Measurements from ENCODE around the gene KIF23.

Gene KIF23

GRCh38 chr15:69497076-69497475, 82.9 kb downstream of the KIF23 start:
- no peaks in the 10 kb centered on the region for H3K9me3 ChIP-seq (ENCODE audit: insufficient read depth, low read length)
- no peak overlapping the region for H3K4me3 ChIP-seq (ENCODE audit: insufficient read depth, low read length, poor library complexity, severe bottlenecking)
- H4K20me1 ChIP-seq (ENCODE audit: low read depth, low read length): no peaks in the 10 kb centered on the region
- H3K4me2 ChIP-seq (ENCODE audit: low read depth, low read length, poor library complexity, severe bottlenecking): no peak overlapping the region
- H3K9me2 ChIP-seq (replicated peaks; ENCODE audit: insufficient read depth, low read length): no peaks in the 10 kb centered on the region
- H3K79me2 ChIP-seq (ENCODE audit: insufficient read depth, low read length): no peaks in the 10 kb centered on the region
- TF ChIP-seq EZH2phosphoT487 (conservative IDR thresholded peaks at IDR 0.05; ENCODE audit: low read length) (no peak), CTCF (IDR thresholded peaks at IDR 0.05; ENCODE audit: insufficient read depth, low read length, poor library complexity, severe bottlenecking) (no peak)
- no peak overlapping the region for H2AFZ ChIP-seq (ENCODE audit: low read depth, low read length, severe bottlenecking)
- no peaks in the 10 kb centered on the region for H3K27me3 ChIP-seq (ENCODE audit: low read length)
- no peaks in the 10 kb centered on the region for H3K36me3 ChIP-seq (ENCODE audit: low read length)
- H3K9ac ChIP-seq (ENCODE audit: low read length): no peak overlapping the region
- H3F3A ChIP-seq (ENCODE audit: insufficient read depth): no peaks in the 10 kb centered on the region
- no peak overlapping the region for H3K27ac ChIP-seq (ENCODE audit: low read depth, low read length)

GRCh38 chr15:69497667-69498066, 83.5 kb downstream of the KIF23 start:
- Histone ChIP-seq H3F3A (ENCODE audit: insufficient read depth) (no peaks in the 10 kb centered on the region), H3K9me3 (ENCODE audit: insufficient read depth, low read length) (no peaks in the 10 kb centered on the region), H3K9me2 (replicated peaks; ENCODE audit: insufficient read depth, low read length) (no peaks in the 10 kb centered on the region), H3K79me2 (ENCODE audit: insufficient read depth, low read length) (no peaks in the 10 kb centered on the region), H2AFZ (ENCODE audit: low read depth, low read length, severe bottlenecking) (no peak overlapping the region), H3K4me3 (ENCODE audit: insufficient read depth, low read length, poor library complexity, severe bottlenecking) (no peak overlapping the region), H3K9ac (ENCODE audit: low read length) (no peak overlapping the region), H3K36me3 (ENCODE audit: low read length) (no peaks in the 10 kb centered on the region), H3K27me3 (ENCODE audit: low read length) (no peaks in the 10 kb centered on the region), H4K20me1 (ENCODE audit: low read depth, low read length) (no peaks in the 10 kb centered on the region), H3K4me2 (ENCODE audit: low read depth, low read length, poor library complexity, severe bottlenecking) (no peak overlapping the region), H3K27ac (ENCODE audit: low read depth, low read length) (no peak overlapping the region)
- TF ChIP-seq EZH2phosphoT487 (conservative IDR thresholded peaks at IDR 0.05; ENCODE audit: low read length): no peak
- no peak for TF ChIP-seq CTCF (IDR thresholded peaks at IDR 0.05; ENCODE audit: insufficient read depth, low read length, poor library complexity, severe bottlenecking)

Data from SU-DHL-6 (cell line).